ENCODE results near the gene MT1M. TPM values are rescaled to one million over a fixed set of nuclear protein-coding genes. Genes with fewer than 3 reads are reported as not detected.

MT1M gene
- total and polyA plus RNA-seq, 2 of the 4 experiments (the other 2 are of a cell fraction): 0.10 TPM; not detected in 1

GRCh38 chr16:56605475-56605874, 27.0 kb upstream of the MT1M start:
- no peak for ATAC-seq (ENCODE audit: low read depth)
- DNase-seq: no peak
- peak overlapping the region; percentile 96 for H2AK5ac ChIP-seq (ENCODE audit: low read depth, low read length)
- H2BK15ac ChIP-seq (ENCODE audit: low read depth, low read length): peak overlapping the region; percentile 59; the same call in 2 of the 3 replicates
- peaks cover 17% of the 10 kb centered on the region for H3K4me1 ChIP-seq (ENCODE audit: control insufficient read depth, insufficient read depth, low read length)
- H2AFZ ChIP-seq (replicated peaks; ENCODE audit: low read length, poor library complexity): peak overlapping the region; percentile 49
- H3K27ac ChIP-seq (ENCODE audit: insufficient read depth, low read length): peak overlapping the region; percentile 76
- TF ChIP-seq FOS (IDR thresholded peaks at IDR 0.05; ENCODE audit: low read depth, low read length) (no peak), CHD1 (IDR thresholded peaks at IDR 0.05; ENCODE audit: low read depth, low read length) (no peak), CTCF (conservative IDR thresholded peaks at IDR 0.05; ENCODE audit: low read depth, low read length) (no peak), RAD21 (IDR thresholded peaks at IDR 0.05; ENCODE audit: low read length) (no peak), ELK1 (IDR thresholded peaks at IDR 0.05; ENCODE audit: borderline replicate concordance, low read depth, low read length) (no peak)
- H3K4me3 ChIP-seq (ENCODE audit: insufficient read depth, low read depth, low read length): no peak overlapping the region
- peak overlapping the region; percentile 88 for H2BK20ac ChIP-seq (ENCODE audit: low read depth, low read length)
- peak overlapping the region; percentile 78 for H3K14ac ChIP-seq (replicated peaks; ENCODE audit: low read depth, low read length)
- dilution Hi-C loops (cut with HindIII; ENCODE audit: low sequenced_read_pairs, unreplicated experiment): no loop called here
- no CpG with 5 or more reads among the region's 1 CpG for WGBS, 2 experiments (ENCODE audit: extremely low coverage in 2 of 2, insufficient read length in 1 of 2)
- 0 out of 2 replicates have a peak overlapping the region, but pooled peaks have one; percentile 11 for H3K56ac ChIP-seq (ENCODE audit: extremely low read depth, insufficient read depth, low read length)
- peak overlapping the region; percentile 46 for H3K23ac ChIP-seq (ENCODE audit: low read depth, low read length)
- in situ Hi-C loops (cut with MboI; ENCODE audit: low sequenced_read_pairs): no loop called here
- peaks cover 11% of the 10 kb centered on the region for H4K20me1 ChIP-seq (ENCODE audit: insufficient read depth, low read length)
- intact Hi-C loops (cut with micrococcal nuclease): loop anchor here (5.0 to 10.0 kb wide), 3 partner anchors 77 to 251 kb away; partner anchors contain the start of gene MT1X
- BruUV-seq (replicated peaks): no TSS peak
- H3K4me2 ChIP-seq (ENCODE audit: low read depth, low read length): no peak overlapping the region
- H3K27me3 ChIP-seq (ENCODE audit: control insufficient read depth, insufficient read depth, low read length): no peaks in the 10 kb centered on the region
- no peaks in the 10 kb centered on the region for H3K36me3 ChIP-seq (ENCODE audit: control insufficient read depth, insufficient read depth, low read length)
- peak overlapping the region; percentile 23 for H4K5ac ChIP-seq (ENCODE audit: low read depth, low read length)
- H2BK120ac ChIP-seq (ENCODE audit: low read depth, low read length): peak overlapping the region; percentile 90
- H3K79me1 ChIP-seq (ENCODE audit: low read depth in 1 of 2, low read length in 2 of 2): peaks cover 0 to 19% of the 10 kb centered on the region in 2 experiments; a peak in 2 of 4 replicates
- peak overlapping the region; percentile 35 for H2AK9ac ChIP-seq (replicated peaks; ENCODE audit: low read depth, low read length, poor library complexity)
- no peaks in the 10 kb centered on the region for H3K9me3 ChIP-seq (ENCODE audit: control insufficient read depth, insufficient read depth, low read length)
- H3K4ac ChIP-seq (ENCODE audit: low read depth, low read length): peak overlapping the region; percentile 92
- peak overlapping the region; percentile 95 for H2BK5ac ChIP-seq (ENCODE audit: low read depth, low read length, poor library complexity, severe bottlenecking)
- H3K18ac ChIP-seq (ENCODE audit: low read depth, low read length): peak overlapping the region; percentile 54; the same call in 1 of the 2 replicates
- H4K91ac ChIP-seq (ENCODE audit: insufficient read depth, low read depth, low read length): peak overlapping the region; percentile 84
- ChIA-PET CTCF (interaction anchor here (0.6 to 2.1 kb wide), 3 partner anchors 11 to 96 kb away, joined by 3 to 9 read pairs (median 3); no protein-coding TSS in a partner anchor), POLR2A (ENCODE audit: unreplicated experiment) (no interaction called here)
- H4K8ac ChIP-seq (ENCODE audit: low read depth in 2 of 2, low read length in 2 of 2): peak overlapping the region; percentile 7 to 96; a peak in 3 of 4 replicates
- no peak overlapping the region for H3K9ac ChIP-seq (ENCODE audit: low read depth, low read length)
- H3K9me1 ChIP-seq (ENCODE audit: insufficient read depth, low read length): peaks cover 12% of the 10 kb centered on the region; the same call in 1 of the 2 replicates
